Peyer's patch (tissue), 4 donors: ENCODE results near the gene GNMT. TPM values are rescaled to one million over a fixed set of nuclear protein-coding genes. Genes with fewer than 3 reads are reported as not detected.

Source experiments
- DNase-seq, 3 donors: peaks; one replicate each; pipeline ENCODE4 v3.0.0-alpha.2; 2017 to 2019
- H3K27ac ChIP-seq, 4 donors: fragments of 200-600 bp; sonication (generic); one replicate each; pipeline ENCODE4 v1.5.1; 2016 to 2019
- H3K27me3 ChIP-seq, 2 donors: fragments of 200-600 bp; sonication (generic); one replicate each; pipeline ENCODE4 v1.5.1; 2019
- H3K36me3 ChIP-seq, 3 donors: fragments of 200-600 bp; sonication (generic); one replicate each; pipeline ENCODE4 v1.5.1; 2016 to 2019
- H3K4me1 ChIP-seq, 4 donors: fragments of 200-600 bp; sonication (generic); one replicate each; pipeline ENCODE4 v1.5.1; 2016 to 2019
- H3K4me3 ChIP-seq, 4 donors: fragments of 200-600 bp; sonication (generic); 1 replicate in 3 of 4; 2 replicates in 1 of 4; pipeline ENCODE4 v1.5.1; 2016 to 2019; ENCODE audit warnings: mild to moderate bottlenecking in 1 of 4
- H3K9me3 ChIP-seq, 4 donors: fragments of 200-600 bp; sonication (generic); one replicate each; pipeline ENCODE4 v1.5.1; 2016 to 2019; ENCODE audit warnings: mild to moderate bottlenecking in 1 of 4
- CTCF ChIP-seq, 6 experiments: fragments of 450-650 bp in 4 of 6; fragments of 200-600 bp in 2 of 6; sonication (generic) in 1 of 6; IDR thresholded peaks; one replicate each; pipeline ENCODE4 v1.5.1; 2017 to 2019; ENCODE audit warnings: antibody characterized with exemption in 6 of 6, mild to moderate bottlenecking in 3 of 6, moderate library complexity in 1 of 6
- POLR2A ChIP-seq, 2 donors: fragments of 450-650 bp; IDR thresholded peaks; one replicate each; pipeline ENCODE4 v1.5.1; 2017; ENCODE audit warnings: antibody characterized with exemption in 2 of 2, mild to moderate bottlenecking in 2 of 2, moderate library complexity in 2 of 2
- total RNA-seq, 4 donors: library from RNA; depleted of rRNA; stranded (reverse); fragments of >200 nt; gene quantifications; one replicate each; pipeline ENCODE4 v1.1.0, GENCODE V29; 2016

GNMT gene
- total RNA-seq, 4 donors from 2014 or later, result 4.3 TPM; not detected in 3

DNA sequence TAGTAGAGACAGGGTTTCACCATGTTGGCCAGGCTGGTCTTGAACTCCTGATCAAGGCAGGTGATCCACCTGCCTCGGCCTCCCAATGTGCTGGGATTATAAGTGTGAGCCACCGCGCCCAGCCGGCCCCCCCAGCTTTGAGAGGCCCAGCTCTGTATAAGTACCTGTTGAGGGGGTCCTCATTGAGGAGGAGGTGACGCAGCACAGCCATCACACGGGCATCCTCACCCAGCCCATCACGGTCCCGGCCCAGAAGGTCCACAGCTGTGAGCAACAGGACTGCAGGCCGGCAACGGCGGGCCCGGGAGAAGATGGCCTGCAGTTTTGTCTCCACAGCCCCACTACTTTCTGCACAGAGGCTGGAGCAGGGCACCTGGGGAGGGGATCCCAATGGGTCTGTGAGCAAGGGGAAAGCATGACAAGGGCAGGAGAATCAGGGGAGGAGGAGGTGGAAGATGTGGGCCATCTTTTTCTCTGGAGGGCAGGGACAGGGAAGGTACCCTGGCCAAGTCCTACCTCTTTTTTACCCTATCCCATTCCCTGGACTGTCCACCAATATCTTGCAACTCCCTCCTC, 7.7 kb downstream of the GNMT start:
- no peak overlapping the region for H3K27ac ChIP-seq
- TF ChIP-seq POLR2A (IDR thresholded peaks at IDR 0.05), result no peak
- TF ChIP-seq CTCF (IDR thresholded peaks at IDR 0.05), result no peak
- peaks cover 0 to 54% (median 0%) of the 10 kb centered on the region in 3 donors for H3K36me3 ChIP-seq
- no peaks in the 10 kb centered on the region for H3K4me1 ChIP-seq
- no peaks in the 10 kb centered on the region for H3K27me3 ChIP-seq
- DNase-seq, result no peak
- H3K9me3 ChIP-seq, result no peaks in the 10 kb centered on the region
- no peak overlapping the region for H3K4me3 ChIP-seq

GRCh38 chr6:42968783-42969182, 8.2 kb downstream of the GNMT start:
- Histone ChIP-seq H3K36me3 (peaks cover 0 to 49% (median 0%) of the 10 kb centered on the region in 3 donors), H3K4me1 (no peaks in the 10 kb centered on the region), H3K27me3 (no peaks in the 10 kb centered on the region), H3K27ac (no peak overlapping the region), H3K4me3 (no peak overlapping the region), H3K9me3 (no peaks in the 10 kb centered on the region)
- DNase-seq, result no peak
- no peak for TF ChIP-seq POLR2A (IDR thresholded peaks at IDR 0.05)
- TF ChIP-seq CTCF (IDR thresholded peaks at IDR 0.05), result no peak

DNA sequence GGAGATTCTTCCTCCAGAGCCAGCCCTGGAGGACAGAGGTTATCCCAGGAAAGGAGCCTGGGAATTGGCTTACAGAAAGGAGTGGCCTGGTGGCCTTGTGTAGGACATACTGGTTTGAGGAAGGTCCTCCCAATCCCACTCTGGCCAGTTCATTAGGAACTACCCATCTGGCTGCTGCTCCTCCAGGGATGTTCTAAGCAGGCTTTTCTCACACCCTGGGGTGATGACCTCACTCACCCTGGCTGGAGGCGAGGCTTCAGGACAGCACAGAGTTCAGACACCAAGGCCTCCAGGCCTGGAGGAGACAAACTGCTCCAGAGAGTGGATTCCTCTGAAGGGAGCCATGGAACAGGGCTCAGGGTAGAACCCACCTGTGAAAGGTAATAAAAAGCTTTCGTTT, 8.9 kb downstream of the GNMT start:
- no peak for TF ChIP-seq CTCF (IDR thresholded peaks at IDR 0.05)
- no peak for TF ChIP-seq POLR2A (IDR thresholded peaks at IDR 0.05)
- peaks cover 0 to 44% (median 0%) of the 10 kb centered on the region in 3 donors for H3K36me3 ChIP-seq

DNA sequence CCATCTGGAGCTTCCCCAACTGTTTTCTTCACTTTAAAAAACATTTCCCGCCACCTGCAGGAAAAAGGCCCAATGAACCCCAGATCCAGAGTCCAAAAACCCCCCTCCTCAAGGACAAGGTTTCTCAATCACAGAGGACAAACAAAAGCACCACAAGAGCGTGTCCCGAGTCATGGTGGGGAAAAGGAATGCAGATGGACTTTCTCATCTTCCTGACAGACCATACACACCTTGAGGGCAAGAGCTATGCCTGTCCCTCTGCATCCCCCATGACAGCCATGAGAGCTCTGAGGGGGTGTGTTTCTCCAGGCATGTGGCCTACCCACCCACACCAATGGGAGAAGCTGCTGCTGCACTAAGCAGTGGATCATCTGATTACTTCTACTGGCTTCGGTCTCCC, 9.4 kb downstream of the GNMT start:
- Histone ChIP-seq H3K27ac (no peak overlapping the region), H3K36me3 (peaks cover 0 to 39% (median 0%) of the 10 kb centered on the region in 3 donors), H3K4me1 (no peaks in the 10 kb centered on the region), H3K4me3 (no peak overlapping the region), H3K27me3 (no peaks in the 10 kb centered on the region), H3K9me3 (no peaks in the 10 kb centered on the region)
- DNase-seq, result no peak
- TF ChIP-seq POLR2A (IDR thresholded peaks at IDR 0.05) (no peak), CTCF (IDR thresholded peaks at IDR 0.05) (no peak)

More for the DNA sequence above, 8.9 kb downstream of the GNMT start:
- Histone ChIP-seq H3K4me3 (no peak overlapping the region), H3K27me3 (no peaks in the 10 kb centered on the region), H3K27ac (no peak overlapping the region), H3K9me3 (no peaks in the 10 kb centered on the region), H3K4me1 (no peaks in the 10 kb centered on the region)
- no peak for DNase-seq

- DNase-seq, result no peak
- H3K9me3 ChIP-seq, result no peaks in the 10 kb centered on the region
- peaks cover 0 to 28% (median 0%) of the 10 kb centered on the region in 3 donors for H3K36me3 ChIP-seq
- H3K27ac ChIP-seq, result no peak overlapping the region
- H3K4me3 ChIP-seq, result no peak overlapping the region
- H3K27me3 ChIP-seq, result no peaks in the 10 kb centered on the region
- H3K4me1 ChIP-seq, result no peaks in the 10 kb centered on the region
- TF ChIP-seq CTCF (IDR thresholded peaks at IDR 0.05), result no peak
- TF ChIP-seq POLR2A (IDR thresholded peaks at IDR 0.05), result no peak
Observed at GRCh38 chr6:42970871-42971612, 10.5 kb downstream of the GNMT start.
